IPS-NIHi7 (cell line): ENCODE results near the gene PTGIS.

Source experiments
- DNase-seq: peaks from one replicate; pipeline ENCODE4 v3.0.0; 2012; ENCODE audit warnings: mixed read lengths; ENCODE audit errors: extremely low spot score

The PTGIS gene

GRCh38 chr20:49501917-49502316 lies 66.0 kb downstream of the PTGIS start:
- DNase-seq, result peak; percentile 34

- DNase-seq, result no peak
Observed at GRCh38 chr20:49497398-49497669, 70.6 kb downstream of the PTGIS start.

DNA sequence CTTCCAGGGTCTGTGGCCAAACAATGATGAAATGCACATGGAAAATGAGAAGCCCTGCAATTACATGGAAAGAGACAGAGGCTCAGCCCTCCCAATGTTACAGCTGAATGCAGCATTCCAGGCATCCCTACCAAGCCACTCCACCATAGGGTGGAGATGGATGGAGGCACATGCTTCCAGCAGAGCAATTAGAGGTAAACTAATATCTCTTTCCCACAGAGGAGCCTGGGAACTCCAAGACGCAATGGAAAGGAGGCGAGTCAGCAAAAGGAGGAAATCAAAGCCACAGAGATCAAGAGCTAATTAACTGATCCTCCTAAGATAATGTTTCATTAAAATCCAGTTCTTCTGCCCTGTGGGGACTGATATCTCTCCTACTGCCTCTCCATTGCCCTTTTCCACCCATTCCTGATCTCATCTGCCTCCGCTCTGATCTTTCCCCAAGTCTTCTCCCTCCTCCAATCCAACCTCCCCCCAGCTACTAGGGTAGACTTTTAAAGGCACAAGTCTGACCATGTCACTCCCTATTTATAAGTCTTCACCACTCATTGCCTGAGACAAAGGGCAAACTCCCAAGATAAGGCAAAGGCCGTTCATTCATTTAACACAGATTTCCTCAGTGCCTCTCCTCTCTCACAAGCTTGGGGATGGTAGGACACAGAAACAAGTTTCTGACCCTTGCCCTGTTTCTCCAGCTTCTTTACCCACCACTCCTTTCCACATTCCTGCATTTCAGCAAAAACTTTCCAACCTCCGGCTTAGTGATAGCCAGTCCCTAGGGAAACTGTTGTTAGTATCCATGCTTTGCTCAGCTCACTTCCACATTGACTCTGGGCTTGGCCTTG lies 71.2 kb downstream of the PTGIS start:
- no peak for DNase-seq

DNA sequence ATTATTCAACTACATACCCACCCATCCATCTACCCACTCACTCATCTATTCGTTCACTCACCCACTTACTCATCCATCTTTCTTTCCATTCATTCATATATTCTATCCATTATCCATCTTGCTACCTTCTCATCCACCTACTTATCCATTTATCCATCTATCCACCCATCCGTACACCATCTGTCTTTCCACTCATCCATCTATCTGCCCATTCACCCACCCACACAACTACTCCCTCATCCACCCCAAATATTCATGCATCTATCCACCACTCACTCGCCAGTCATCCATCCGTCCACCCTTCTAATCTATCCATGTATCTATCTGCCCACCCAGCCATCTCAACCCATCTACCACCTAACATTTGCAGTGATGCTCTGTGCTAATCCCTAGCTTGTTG lies 71.9 kb downstream of the PTGIS start:
- no peak for DNase-seq

- no peak for DNase-seq
Observed at GRCh38 chr20:49490689-49491088, 77.2 kb downstream of the PTGIS start.

DNA sequence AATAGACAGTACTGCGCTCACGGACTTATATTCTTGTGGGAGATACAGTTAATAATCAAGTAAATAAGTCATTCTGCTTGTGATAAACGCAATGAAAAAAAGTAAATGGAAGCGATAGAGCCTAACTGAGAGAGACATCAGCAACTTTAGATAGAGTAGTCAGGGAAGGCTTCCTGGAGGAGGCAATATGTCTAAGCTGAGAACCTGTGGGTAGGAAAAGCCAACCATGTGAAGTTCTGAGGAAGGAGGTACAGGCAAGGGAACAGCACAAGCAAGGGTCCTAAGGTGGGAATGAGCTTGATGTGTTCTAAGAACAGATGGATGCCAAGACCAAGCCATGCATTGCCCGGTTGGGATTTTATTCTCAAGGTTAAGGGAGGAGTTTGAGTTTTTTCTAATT lies 78.2 kb downstream of the PTGIS start:
- no peak for DNase-seq

DNA sequence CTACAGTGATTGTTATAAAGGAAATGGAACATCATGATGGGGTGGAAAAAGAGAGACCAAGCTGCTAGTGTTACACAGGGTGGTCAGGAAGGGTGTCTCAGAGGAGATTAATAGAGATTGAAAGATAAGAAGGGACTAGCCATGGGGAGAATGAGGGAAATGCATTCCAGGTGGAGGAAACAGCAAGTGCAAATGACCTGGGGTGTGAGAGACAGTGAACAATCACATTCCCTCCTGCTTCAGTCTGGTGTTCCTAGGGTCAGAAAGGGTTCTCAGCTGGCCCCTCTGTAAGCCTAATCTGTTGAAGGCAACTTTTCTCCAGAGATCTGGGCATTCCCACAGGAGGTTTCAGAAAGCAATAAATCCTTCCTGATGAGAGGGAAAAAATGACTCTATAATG lies 81.9 kb downstream of the PTGIS start:
- no peak for DNase-seq

DNA sequence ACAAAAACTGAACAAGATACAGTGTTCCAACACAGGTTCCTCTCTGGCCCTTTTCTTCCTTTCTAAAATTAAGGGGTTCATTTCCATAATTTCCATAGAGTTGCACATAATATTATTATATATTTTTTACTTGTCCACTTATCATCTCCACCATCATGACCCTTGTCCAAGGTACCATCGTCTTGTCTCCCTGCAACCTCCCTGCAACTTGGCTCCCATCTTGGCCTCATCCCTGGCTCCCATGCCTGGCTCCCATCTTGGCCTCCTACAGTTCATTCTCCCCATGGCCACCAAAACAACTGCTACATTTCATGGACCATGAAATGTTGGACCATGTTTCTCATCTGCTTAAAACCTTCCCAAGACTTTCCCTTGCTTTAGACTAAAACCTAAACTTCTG lies 82.4 kb downstream of the PTGIS start:
- DNase-seq, result no peak

DNA sequence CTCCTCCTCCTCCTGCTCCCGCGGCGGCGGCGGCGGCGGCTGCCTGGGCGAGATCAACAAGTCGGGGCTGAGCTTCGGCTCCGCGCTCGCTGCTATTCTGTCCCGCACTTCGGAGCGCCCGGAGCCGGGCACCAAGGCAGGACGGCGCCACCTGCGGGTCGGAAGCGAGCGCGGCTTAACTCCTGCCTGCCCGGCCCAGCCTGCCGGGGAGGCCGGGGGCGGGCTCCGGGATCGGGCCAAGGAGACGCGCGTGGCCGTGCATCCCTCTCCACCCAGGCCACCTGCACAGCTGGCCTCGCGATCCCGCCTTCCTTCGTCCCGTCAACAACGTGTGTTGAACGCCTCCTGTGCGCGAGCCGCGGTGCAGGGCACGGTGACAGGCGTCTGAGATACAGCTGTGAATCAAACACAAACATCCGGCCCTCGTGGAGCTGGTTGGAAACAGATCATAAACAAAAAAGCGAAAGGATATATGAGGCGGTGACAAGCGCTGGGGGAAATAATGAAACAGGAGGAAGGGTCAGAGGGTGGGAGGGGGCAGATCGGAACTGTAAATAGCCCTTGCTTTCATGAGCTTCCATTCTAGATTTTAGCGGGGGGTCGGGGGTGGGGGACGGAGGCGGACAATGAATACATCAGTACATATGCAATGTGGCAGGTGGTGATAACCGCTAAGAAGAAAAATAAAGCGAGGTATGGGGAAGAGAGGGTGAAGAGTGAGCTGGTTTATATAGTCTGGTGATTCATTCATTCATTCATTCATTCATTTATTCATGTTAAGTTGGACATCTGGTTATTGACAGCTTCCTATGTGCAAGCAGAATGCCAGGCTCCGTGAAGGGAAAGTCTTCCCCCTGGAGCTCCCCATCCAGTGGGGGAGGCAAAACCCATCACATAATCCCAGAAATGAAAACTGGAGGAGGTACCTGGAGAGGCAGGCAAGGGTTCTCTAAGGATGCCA lies 83.5 kb downstream of the PTGIS start:
- peak; percentile 91 for DNase-seq

- no peak for DNase-seq
Observed at GRCh38 chr20:49483696-49484123, 84.2 kb downstream of the PTGIS start.

DNA sequence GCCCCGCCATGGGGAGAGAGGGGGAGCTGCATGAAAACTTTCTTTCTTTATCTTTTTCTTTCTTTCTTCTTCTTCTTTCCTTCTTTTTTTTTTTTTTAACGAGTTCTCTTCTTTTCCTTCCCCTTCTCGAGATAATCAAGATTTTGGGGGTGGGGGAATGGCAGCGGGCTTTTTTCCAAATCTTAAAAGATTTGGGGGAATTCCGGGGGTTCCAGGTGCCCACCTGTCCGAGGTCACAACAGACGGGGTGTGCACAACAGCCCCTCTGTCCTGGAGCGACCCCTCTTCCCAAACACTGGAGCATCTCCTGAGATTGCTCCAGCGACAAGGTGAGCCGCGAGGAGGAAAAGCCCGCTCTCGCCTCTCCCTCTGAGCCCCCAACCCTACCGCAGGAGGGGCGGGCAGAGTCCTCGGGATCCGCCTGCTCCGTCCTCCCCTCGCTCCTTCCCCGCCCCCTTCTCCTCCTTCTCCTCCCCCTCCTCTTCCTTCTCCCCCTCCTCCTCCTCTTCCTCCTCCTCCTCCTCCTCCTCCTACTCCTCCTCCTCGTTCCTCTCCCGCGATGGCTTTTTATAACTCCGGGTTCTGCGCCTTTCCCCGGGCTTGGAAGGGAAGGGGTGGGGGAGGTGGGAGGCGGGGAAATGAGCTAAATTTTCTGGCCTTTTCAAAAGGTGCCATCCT lies 84.8 kb downstream of the PTGIS start:
- DNase-seq, result peak; percentile 67

DNA sequence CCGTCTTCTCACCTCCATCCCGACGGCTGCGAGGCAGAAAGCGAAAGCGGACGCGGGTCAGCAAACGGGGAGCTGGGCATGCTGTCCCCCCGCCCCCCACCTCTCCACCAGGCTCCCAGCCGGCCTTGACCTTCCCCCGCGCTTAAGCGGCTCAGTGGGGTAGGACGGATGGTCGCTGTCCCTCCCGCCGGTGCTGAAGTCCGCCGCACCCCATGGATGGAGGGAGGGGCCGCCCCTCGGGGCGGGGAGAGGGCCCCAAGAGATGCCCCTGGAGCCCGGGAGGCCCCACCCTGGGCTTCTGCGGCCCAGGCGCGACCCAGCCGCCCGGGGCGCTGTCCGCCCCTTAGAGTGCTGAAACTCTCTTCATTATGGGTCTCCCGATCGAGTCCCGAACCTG lies 85.3 kb downstream of the PTGIS start, which contains the start of gene KCNB1:
Gene KCNB1, minus strand, starts transcription at position 48 of the 397 bp plus-strand sequence. CDS start 188 bp downstream, outside the sequence.
- peak; percentile 94 for DNase-seq

DNA sequence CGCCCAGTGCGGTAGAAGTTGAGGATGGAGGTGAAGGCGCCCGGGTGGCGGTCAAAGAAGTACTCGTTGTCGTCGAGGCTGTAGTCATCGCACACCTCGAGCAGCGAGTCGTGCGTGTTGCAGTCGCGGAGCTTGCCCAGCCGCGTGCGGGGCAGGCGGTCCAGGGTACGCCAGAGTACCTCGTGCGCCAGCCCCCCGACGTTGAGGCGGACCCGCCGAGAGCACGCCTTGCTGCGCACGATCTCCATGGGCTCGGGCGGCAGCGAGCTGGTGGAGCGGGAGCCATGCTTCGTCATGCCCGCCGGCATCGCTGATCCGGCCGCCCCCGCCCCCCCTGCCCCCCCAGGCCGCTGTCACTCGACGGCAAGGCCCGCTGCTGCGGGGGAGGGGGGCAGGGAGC lies 85.8 kb downstream of the PTGIS start:
- no peak for DNase-seq

DNA sequence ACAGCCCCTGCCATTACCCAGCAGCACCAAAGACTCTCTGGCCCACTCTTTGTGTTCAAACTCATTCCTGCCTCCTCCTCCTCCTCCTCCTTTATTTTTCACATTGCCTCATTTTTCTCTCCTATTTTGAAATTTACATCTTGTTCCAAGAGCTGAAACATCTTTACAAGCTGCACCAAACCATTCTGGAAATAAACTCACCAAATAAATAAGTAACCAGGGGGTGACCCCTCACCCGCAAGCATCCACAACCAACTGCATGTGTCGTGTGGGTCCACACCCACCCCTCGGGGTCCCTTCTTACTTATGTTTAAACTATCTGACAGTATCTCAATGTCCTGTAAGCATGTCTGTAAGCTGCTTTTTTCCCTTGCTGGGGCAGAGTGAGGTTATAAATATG lies 86.8 kb downstream of the PTGIS start:
- no peak for DNase-seq

DNA sequence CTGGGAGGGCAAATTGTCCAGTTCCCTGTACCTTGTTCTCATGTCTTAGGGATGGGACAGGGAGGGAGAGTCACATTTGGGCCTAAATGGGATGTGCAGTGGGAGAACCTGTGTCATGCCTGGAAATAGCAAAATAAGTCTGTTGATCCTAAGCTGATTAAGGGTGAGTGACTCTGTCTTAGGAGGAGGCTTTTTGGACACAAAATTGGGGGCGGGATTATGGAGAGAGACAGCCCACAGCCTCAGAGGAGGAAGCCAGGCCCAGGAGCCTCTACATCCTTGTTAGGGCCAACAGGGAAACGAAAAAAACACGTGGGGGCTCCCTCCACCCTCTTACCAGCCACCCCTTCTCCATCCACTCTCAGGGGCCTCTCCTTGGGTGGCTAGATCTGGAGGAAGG lies 87.7 kb downstream of the PTGIS start:
- DNase-seq, result no peak

GRCh38 chr20:49479785-49480184 lies 88.2 kb downstream of the PTGIS start:
- no peak for DNase-seq

- DNase-seq, result no peak
Observed at GRCh38 chr20:49478754-49479689, 88.9 kb downstream of the PTGIS start.

- no peak for DNase-seq
Observed at GRCh38 chr20:49478266-49478665, 89.7 kb downstream of the PTGIS start.

- DNase-seq, result no peak
Observed at GRCh38 chr20:49477200-49477599, 90.7 kb downstream of the PTGIS start.

- DNase-seq, result no peak
Observed at GRCh38 chr20:49476016-49476355, 92.0 kb downstream of the PTGIS start.

DNA sequence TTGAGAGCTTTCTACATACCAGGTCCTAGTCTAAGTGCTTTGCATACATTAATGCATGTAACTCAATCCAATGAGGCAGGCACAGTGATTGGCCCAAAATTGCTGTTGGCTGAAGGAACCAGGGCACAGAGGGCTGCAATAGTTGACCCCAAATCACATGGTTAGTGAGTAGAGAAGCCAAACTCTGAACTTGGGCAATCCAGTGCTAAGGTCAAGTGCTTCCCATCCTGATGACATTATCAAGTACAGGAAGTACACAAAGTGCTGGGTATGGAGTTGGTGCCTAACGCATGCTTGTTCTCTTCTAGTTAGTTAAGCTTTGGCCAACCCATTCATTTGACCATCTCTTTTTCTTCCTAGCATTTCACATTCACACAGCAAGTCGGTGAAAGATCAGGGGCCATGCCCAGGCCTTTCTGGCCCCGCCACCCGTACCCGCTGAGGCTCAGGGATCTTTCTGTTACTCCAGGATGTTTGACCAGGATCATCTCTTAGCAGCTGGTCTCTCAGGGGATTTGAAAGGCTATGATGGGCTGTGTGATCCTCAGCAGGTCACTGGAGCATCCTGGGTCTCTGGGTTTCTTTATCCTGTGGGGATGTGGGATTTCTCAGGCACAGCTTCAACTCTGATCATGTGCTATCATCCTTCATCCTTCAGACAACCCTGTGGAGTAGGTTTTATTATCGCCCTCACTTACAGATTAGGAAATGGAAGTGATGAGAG lies 92.5 kb downstream of the PTGIS start:
- no peak for DNase-seq
